NCI-H2196 treated with DMSO at 0.1 percent for 48 hours (cell line): Measurements from ENCODE around the gene ZNF487.
A peak's percentile ranks its signal among the peaks of the same experiment; 100 is the strongest.
"Not testable (repeated sequence)": the region's sequence is repeated elsewhere in the genome, so short reads cannot be mapped to it uniquely, and the experiment has no call there.

ENCODE experiments used
- DNase-seq: peaks from one replicate; lab custom pipeline; 2025; ENCODE audit not compliant: unreplicated experiment; lab: John Stamatoyannopoulos, UW

Gene ZNF487

DNA sequence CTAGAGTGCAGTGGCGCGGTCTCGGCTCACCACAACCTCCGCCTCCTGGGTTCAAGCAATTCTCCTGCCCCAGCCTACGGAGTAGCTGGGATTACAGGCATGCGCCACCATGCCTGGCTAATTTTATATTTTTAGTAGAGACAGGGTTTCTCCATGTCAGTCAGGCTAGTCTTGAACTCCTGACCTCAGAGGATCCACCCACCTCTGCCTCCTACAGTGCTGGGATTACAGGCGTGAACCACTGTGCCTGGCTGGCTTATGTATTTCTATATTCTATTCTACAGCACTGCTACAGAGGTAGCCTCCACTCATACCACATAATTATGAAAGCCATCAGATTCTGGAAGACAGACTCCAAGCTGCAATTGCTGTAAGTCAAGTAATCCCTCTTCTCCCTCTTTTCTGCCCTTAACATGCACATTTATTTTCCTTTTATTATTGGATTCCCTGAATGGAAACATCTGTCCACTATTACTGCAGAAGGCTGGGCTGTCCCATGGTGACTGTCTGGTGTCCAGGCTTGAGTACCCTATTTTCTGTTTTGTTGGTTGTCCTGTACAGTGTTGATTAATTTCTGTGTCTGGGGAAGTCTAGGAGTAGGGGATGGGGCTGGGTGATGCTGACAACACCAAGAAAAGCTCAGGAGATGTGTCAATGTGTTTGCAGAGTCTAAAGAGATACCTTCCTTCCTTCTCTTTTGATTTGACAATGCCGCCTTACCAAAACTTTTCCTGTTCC is 5.8 kb upstream of the ZNF487 start:
- DNase-seq: no peak

DNA sequence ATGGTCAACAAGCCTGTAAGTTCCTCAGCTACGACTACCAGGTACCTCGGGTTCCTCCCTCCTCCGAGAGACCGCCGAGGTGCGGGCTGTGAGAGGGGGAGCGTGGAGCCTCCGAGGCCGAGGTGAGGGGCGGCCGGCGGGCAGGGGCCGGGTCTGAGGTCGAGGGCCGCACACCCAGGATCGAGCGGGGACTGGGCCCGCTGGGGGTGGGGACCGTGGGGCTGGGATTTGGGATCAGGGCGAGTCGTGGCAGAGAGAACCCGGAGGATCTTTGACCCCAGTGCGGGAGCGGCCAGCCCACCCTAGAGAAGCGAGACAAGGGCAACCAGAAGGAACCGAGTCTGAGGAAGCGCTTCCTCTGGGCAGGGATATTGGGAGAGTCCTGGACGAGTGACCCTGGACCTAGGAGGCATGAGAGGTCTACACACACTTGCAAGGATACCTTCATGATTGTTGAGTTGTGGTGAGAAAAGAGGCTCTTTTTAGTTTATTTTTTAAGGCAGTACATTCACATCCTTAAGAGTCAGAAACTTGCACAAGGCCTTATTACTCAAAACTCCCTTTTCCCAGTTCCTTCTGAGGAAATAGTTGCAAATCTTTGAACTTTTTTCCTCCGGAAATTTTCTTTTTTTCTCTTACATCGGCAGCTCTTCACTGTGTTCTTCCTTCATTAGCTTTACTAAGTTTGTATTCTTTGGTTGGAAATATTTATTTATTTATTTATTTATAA is 395 bp downstream of the ZNF487 start:
- no peak for DNase-seq

DNA sequence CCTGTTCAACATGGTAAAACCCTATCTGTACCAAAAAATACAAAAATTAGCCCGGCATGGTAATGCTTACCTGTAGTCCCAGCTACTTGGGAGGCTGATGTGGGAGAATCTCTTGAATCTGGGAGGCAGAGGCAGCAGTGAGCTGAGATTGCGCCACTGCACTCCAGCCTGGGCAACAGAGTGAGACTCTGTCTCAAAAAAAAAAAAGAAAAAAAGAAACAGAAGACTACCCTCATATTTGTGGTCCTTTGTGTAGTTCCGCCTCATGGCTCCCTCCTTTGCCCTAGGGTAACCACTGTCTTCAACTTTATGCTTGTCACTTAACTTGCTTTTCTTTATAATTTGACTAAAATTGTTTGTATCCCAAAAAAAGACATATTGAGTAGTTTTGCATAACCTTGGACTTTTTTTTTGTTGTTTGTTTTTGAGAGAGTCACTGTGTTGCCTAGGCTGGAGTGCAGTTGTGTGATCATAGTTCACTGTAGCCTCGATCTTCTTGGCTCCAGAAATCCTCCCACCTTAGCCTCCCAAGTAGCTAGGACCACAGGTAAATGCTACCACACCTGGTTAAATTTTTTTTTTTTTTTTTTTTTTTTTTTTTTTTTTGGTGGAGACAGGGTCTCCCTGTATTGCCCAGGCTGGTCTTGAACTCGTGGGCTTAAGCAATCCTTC is 3.7 kb downstream of the ZNF487 start:
- DNase-seq: no peak

DNA sequence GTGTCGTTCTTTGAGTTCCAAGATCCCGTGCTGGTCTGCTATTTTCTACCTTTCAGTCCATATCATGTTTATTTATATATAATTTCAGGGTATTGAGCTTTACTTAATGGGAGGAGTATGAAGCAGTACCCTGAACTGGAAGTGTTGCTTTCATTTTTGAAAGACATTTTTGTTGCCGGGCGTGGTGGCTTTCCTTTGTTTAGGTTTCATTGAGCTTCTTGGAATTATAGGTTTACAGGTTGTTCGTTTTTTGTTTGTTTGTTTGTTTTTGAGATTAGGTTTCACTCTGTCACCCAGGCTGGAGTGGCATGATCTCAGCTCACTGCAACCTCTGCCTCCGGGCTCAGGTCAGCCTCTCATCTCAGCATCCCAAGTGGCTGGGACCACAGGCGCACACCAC is 7.4 kb downstream of the ZNF487 start:
- DNase-seq: no peak

DNA sequence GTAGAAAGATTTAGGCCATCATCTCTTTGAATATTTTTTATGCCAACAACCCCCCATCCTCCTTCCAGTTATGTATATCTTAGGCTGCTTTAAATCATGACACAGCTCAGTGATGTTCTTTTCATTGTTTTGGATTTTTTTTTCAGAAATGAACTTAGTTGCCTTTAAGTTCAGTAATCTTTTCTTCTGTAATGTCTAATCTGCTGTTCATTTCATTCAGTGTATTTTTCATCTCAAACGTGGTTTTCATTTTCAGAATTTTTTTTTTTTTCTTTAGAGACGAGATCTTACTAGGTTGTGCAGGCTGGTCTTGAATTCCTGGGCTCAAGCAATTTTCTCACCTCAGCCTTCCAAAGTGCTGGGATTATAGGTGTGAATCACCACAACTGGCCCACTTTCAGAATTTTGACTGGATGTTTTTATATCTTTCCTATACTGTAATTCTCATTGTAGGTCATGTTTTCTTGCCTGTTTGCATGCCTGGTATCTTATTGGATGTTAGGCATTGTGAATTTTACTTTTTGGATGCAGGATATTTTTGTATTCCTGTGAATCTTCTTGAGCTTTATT is 8.1 kb downstream of the ZNF487 start:
- no peak for DNase-seq

DNA sequence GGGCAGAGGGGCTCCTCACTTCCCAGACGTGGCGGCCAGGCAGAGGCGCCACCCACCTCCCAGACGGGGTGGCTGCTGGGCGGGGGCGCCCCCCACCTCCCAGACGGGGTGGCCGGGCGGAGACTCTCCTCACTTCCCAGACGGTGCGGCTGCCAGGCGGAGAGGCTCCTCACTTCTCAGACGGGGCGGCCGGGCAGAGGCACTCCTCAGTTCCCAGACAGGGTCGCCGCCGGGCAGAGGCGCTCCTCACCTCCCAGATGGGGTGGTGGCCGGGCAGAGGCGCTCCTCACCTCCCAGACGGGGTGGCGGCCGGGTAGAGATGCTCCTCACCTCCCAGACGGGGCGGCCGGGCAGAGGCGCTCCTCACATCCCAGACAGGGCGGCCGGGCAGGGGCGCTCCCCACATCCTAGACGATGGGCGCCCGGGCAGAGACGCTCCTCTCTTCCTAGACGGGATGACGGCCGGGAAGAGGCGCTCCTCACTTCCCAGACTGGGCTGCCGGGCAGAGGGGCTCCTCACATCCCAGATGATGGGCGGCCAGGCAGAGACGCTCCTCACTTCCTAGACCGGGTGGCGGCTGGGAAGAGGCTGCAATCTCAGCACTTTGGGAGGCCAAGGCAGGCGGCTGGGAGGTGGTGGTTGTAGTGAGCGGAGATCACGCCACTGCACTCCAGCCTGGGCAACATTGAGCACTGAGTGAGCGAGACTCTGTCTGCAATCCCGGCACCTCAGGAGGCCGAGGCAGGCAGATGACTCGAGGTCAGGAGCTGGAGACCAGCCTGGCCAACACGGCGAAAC is 9.5 kb downstream of the ZNF487 start:
- not testable (repeated sequence) for DNase-seq

DNA sequence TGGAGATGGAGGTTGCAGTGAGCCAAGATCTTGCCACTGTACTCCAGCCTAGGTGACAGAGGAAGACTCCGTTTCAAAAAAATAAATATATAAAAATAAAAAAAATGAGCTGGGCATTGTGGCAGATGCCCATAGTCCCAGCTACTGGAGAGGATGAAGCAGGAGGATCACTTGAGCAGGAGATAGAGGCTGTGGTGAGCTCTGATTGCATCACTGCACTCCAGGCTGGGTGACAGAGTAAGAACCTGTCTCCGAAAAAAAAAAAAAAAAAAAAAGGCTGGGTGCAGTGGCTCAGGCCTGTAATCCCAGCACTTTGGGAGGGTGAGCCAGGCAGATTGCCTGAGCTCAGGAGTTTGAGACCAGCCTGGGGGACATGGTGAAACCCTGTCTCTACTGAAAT is 11.8 kb downstream of the ZNF487 start:
- DNase-seq: no peak

DNA sequence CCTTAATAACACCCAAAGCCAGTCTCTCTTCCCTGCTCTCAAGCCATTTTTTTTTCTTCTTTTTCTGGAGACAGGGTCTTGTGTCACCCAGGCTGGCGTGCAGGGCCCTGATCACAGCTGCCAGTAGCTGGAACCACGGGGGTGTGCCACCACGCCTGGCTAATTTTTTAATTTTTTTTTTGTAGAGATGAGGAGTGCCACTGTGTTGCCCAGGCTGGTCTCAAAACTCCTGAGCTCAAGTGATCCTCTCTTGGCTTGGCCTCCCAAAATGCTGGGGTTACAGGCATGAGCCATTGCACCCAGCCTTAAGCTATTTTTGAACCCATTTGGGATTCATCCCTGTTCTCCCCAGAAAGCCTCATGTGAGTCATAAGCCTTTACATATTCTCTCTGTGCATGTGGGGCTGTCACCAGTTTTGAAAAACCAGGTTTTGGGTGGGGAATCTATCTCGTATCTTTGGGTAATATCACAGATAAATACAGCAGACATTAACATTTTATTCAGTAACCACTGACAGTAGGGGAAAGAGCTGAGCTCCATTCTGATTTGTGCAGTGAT is 15.5 kb downstream of the ZNF487 start:
- no peak for DNase-seq

DNA sequence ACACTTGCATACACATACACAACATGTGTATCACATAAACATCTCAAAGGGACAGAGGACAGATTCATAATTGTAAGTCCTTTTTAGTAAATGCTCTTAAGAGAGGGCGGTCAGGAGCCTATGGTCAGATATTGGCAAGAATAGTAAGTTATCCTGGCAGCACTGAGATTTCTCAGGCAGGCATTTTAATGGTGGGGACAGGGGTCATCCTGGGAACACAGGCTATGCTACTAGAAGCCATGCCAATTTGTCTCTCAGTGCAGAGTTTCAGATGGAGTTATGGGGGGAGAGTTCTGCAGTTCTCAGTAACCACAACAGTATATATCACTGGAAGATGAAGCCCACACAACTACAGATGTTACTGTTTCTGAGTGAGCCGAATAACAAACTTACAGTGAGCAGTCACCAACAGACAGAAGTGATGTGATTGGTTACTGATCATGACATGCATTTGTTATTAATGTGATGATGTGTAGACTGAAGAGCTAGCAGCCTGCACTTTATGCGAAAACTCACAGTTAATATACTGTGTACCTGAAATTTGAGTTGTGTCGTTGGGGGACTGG is 16.4 kb downstream of the ZNF487 start:
- DNase-seq: no peak

DNA sequence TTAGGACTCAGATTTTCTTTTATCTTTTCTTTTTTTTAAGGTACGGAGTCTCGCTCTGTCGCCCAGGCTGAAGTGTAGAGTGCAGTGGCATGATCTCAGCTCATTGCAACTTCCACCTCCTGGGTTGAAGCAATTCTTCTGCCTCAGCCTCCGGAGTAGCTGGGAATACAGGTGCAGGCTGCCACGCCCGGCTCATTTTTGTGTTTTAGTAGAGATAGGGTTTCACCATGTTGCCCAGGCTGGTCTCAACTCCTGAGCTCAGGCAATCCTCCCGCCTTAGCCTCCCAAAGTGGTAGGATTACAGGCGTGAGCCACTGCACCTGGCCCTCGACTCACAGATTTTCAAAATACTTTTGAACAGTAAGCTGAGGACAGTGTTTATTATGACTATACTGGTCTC is 17.1 kb downstream of the ZNF487 start:
- DNase-seq: not testable (repeated sequence)

DNA sequence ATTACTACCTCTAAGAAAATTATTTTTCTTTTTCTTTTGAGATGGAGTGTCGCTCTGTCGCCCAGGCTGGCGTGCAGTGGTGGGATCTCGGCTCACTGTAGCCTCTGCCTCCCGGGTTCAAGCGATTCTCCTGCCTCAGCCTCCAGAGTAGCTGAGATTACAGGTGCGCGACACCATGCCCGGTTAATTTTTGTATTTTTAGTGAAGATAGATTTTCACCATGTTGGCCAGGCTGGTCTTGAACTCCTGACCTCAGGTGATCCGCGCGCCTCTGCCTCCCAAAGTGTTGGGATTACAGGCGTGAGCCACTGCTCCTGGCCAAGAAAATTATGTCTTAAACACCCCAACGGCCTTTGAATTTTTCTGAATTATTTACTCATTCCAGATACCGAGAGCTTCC is 19.6 kb downstream of the ZNF487 start:
- not testable (repeated sequence) for DNase-seq

DNA sequence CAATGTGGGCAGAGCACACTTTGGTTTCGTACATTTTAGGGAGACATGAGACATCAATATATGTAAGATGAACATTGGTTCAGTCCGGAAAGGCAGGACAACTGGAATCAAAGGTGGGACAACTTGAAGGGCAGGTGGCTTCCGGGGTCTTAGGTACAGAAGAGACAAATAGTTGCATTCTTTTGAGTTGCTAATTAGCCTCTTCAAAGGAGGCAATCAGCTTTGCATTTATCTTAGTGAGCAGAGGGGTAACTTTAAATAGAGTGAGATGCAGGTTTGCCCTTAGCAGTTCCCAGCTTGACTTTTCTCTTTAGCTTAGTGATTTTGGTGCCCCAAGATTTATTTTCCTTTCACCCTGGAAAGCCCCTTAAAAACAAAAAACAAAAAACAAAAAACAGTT is 21.3 kb downstream of the ZNF487 start:
- DNase-seq: no peak

DNA sequence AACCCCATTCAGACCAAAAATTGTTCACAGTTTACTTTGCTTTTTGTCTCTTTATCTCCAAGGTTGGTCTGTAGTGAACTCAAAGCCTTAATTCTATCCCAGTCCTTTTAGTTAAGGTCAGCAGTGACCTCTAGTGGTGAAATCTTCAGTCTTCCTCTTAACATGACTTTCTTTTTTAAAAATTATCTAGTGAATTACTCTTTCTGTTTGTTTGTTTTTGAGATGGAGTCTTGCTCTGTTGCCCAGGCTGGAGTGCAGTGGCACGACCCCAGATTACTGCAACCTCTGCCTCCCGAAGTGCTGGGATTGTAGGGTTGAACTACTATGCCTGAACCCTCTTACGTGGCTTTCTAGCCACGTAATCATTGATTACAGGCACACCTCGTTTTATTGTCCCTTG is 25.0 kb downstream of the ZNF487 start:
- peak; percentile 16 for DNase-seq

DNA sequence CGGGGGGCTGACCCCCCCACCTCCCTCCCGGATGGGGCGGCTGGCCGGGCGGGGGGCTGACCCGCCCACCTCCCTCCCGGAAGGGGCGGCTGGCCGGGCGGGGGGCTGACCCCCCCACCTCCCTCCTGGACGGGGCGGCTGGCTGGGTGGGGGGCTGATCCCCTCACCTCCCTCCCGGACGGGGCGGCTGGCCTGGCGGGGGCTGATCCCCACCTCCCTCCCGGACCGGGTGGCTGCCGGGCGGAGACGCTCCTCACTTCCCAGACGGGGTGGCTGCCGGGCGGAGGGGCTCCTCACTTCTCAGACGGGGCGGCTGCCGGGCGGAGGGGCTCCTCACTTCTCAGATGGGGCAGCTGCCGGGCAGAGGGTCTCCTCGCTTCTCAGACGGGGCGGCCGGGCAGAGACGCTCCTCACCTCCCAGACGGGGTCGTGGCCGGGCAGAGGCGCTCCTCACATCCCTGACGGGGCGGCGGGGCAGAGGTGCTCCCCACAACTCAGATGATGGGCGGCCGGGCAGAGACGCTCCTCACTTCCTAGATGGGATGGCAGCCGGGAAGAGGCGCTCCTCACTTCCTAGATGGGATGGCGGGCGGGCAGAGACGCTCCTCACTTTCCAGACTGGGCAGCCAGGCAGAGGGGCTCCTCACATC is 28.3 kb downstream of the ZNF487 start:
- not testable (repeated sequence) for DNase-seq

DNA sequence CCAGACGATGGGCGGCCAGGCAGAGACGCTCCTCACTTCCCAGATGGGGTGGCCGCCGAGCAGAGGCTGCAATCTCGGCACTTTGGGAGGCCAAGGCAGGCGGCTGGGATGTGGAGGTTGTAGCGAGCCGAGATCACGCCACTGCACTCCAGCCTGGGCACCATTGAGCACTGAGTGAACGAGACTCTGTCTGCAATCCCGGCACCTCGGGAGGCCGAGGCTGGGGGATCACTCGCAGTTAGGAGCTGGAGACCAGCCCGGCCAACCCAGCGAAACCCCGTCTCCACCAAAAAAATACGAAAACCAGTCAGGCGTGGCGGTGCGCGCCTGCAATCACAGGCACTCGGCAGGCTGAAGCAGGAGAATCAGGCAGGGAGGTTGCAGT is 28.8 kb downstream of the ZNF487 start:
- DNase-seq: not testable (repeated sequence)

DNA sequence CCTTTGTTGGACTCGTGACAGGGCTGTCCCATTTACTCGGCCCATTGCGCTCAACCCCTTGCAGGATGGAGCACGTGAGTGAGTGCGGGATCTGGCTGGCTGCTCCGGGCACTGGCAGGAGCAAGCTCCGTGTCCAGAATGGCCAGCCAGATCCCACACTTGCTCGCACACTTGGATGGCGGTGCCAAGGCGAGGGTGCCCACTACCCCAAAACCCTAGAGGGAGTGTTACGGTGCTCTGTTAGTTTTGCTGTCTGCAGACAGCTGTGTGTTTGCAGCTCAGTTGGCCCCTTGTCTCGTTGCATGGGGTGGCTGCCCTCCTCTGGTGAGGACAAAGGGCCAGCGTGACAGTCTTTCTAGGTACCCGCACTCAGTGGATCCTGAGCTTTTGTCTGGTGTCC is 34.2 kb downstream of the ZNF487 start:
- DNase-seq: no peak

DNA sequence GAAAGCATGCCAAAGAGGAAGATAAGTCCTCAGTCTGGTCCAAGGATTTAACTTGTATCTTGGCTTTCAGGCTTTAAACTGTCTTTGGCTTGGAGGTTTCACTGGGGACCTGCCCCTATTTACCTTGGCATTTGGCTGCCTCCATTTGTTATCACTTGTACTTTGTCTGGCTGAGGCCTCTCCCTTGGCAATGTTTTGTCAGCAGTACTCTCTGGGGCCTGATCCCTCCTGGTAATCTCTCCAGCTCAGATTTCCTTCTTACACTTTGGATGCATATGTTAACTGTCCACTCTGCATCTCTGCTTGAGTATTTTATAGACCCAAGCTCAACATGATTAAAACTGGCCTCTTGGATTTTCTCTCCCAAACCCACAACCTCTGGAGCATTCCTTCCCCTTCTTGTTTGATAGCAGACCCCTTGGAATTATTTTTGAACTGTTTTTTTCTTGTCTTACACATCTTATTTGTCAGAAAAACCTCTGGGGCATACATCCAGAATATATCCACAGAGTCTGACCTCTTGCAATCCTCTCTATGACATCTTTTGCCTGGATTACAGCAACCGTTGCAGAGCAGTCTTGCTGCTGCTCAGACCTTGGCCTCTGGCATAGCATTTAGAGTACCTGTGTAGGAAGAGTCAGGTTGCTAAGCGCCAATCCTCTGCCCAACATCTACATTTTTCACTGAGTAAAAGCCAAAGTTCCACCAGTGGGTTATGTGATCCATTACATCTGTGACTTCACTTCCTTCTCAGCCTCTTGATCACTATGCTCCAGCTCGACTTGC is 35.2 kb downstream of the ZNF487 start:
- DNase-seq: no peak

DNA sequence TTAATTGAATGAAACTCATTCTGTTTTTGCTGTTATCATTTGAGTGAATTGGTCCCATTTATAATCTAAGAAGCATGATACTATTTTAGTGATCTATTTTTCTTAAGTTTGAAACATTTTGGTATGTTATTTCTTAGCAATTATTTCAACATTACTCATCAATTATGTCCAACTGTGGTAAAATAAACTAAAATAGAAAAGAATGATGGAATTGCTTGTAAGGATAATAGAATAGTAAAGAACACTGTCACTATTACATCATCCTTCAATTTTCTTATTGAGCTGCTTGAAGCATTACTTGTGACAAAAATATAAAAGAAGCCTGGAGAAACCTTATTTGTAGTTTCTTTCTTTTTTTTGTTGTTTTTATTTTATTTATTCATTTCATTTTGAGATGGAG is 42.4 kb downstream of the ZNF487 start:
- no peak for DNase-seq
